NCI-H128 (cell line): ENCODE measurements around the gene PRDM16.
"Not testable (repeated sequence)": the region's sequence is repeated elsewhere in the genome, so short reads cannot be mapped to it uniquely, and the experiment has no call there.

Experiments
- DNase-seq: peaks from one replicate; lab custom pipeline; 2025; ENCODE audit not compliant: unreplicated experiment; lab: John Stamatoyannopoulos, UW

The PRDM16 gene

GRCh38 chr1:3080053-3080955 lies 11.3 kb downstream of the PRDM16 start:
- no peak for DNase-seq

- no peak for DNase-seq
Observed at GRCh38 chr1:3081171-3081683, 12.2 kb downstream of the PRDM16 start.

- DNase-seq, result no peak
Observed at GRCh38 chr1:3082051-3082450, 13.0 kb downstream of the PRDM16 start.

- no peak for DNase-seq
Observed at GRCh38 chr1:3082571-3083516, 13.8 kb downstream of the PRDM16 start.

- DNase-seq, result no peak
Observed at GRCh38 chr1:3084154-3084553, 15.2 kb downstream of the PRDM16 start.

- no peak for DNase-seq
Observed at GRCh38 chr1:3084726-3085125, 15.7 kb downstream of the PRDM16 start.

GRCh38 chr1:3085721-3086120 lies 16.7 kb downstream of the PRDM16 start:
- no peak for DNase-seq

GRCh38 chr1:3086272-3086974 lies 17.4 kb downstream of the PRDM16 start:
- DNase-seq, result no peak

- no peak for DNase-seq
Observed at GRCh38 chr1:3087049-3087448, 18.0 kb downstream of the PRDM16 start.

- not testable (repeated sequence) for DNase-seq
Observed at GRCh38 chr1:3087946-3088668, 19.1 kb downstream of the PRDM16 start.

- DNase-seq, result no peak
Observed at GRCh38 chr1:3089490-3089889, 20.5 kb downstream of the PRDM16 start.

- DNase-seq, result no peak
Observed at GRCh38 chr1:3091334-3091733, 22.3 kb downstream of the PRDM16 start.

- DNase-seq, result no peak
Observed at GRCh38 chr1:3092530-3092929, 23.5 kb downstream of the PRDM16 start.

- no peak for DNase-seq
Observed at GRCh38 chr1:3093898-3094626, 25.1 kb downstream of the PRDM16 start.

- DNase-seq, result no peak
Observed at GRCh38 chr1:3094863-3095780, 26.1 kb downstream of the PRDM16 start.

- no peak for DNase-seq
Observed at GRCh38 chr1:3096345-3096744, 27.3 kb downstream of the PRDM16 start.

- DNase-seq, result no peak
Observed at GRCh38 chr1:3097231-3097630, 28.2 kb downstream of the PRDM16 start.

- DNase-seq, result no peak
Observed at GRCh38 chr1:3097861-3098260, 28.9 kb downstream of the PRDM16 start.

GRCh38 chr1:3099861-3100260 lies 30.9 kb downstream of the PRDM16 start:
- no peak for DNase-seq
